IPS-15b (cell line): ENCODE measurements around the gene GPX5.
"Not testable (repeated sequence)": the region's sequence is repeated elsewhere in the genome, so short reads cannot be mapped to it uniquely, and the experiment has no call there.

Source experiments
- H3K27me3 ChIP-seq: one replicate; pipeline ENCODE4 v1.6.1; 2013; ENCODE audit warnings: low read length; ENCODE audit not compliant: control insufficient read depth, insufficient read depth
- H3K36me3 ChIP-seq: one replicate; pipeline ENCODE4 v1.6.1; 2013; ENCODE audit warnings: low read length; ENCODE audit not compliant: control insufficient read depth, insufficient read depth
- H3K4me1 ChIP-seq: one replicate; pipeline ENCODE4 v1.6.1; 2013; ENCODE audit warnings: mild to moderate bottlenecking, low read length; ENCODE audit not compliant: control insufficient read depth, insufficient read depth
- H3K4me3 ChIP-seq: one replicate; pipeline ENCODE4 v1.5.1; 2013; ENCODE audit warnings: low read depth, low read length
- H3K9ac ChIP-seq: one replicate; pipeline ENCODE4 v1.6.1; 2013; ENCODE audit warnings: low read depth, mild to moderate bottlenecking, low read length
- H3K9me3 ChIP-seq: one replicate; pipeline ENCODE4 v1.6.1; 2013; ENCODE audit warnings: mild to moderate bottlenecking, low read length; ENCODE audit not compliant: control insufficient read depth, insufficient read depth

Gene GPX5

GRCh38 chr6:28496099-28496779 lies 29.4 kb upstream of the GPX5 start:
- H3K4me3 ChIP-seq: no peak overlapping the region
- no peaks in the 10 kb centered on the region for H3K36me3 ChIP-seq
- H3K9ac ChIP-seq: no peak overlapping the region
- H3K9me3 ChIP-seq: no peaks in the 10 kb centered on the region
- H3K27me3 ChIP-seq: no peaks in the 10 kb centered on the region
- H3K4me1 ChIP-seq: no peaks in the 10 kb centered on the region

- H3K27me3 ChIP-seq: no peaks in the 10 kb centered on the region
Measured at GRCh38 chr6:28497306-28497705, 28.4 kb upstream of the GPX5 start.

GRCh38 chr6:28497893-28498292 lies 27.8 kb upstream of the GPX5 start:
- Histone ChIP-seq H3K27me3 (no peaks in the 10 kb centered on the region), H3K36me3 (no peaks in the 10 kb centered on the region), H3K4me1 (no peaks in the 10 kb centered on the region), H3K9me3 (no peaks in the 10 kb centered on the region), H3K4me3 (no peak overlapping the region), H3K9ac (no peak overlapping the region)

More at GRCh38 chr6:28497306-28497705, 28.4 kb upstream of the GPX5 start:
- no peaks in the 10 kb centered on the region for H3K36me3 ChIP-seq
- H3K4me3 ChIP-seq: no peak overlapping the region
- H3K9me3 ChIP-seq: no peaks in the 10 kb centered on the region
- no peaks in the 10 kb centered on the region for H3K4me1 ChIP-seq
- no peak overlapping the region for H3K9ac ChIP-seq

GRCh38 chr6:28501259-28501658 lies 24.4 kb upstream of the GPX5 start:
- H3K27me3 ChIP-seq: no peaks in the 10 kb centered on the region
- H3K4me1 ChIP-seq: peaks cover 5% of the 10 kb centered on the region

GRCh38 chr6:28502136-28502535 lies 23.5 kb upstream of the GPX5 start:
- H3K9me3 ChIP-seq, H3K9ac ChIP-seq, H3K4me1 ChIP-seq, H3K4me3 ChIP-seq, H3K27me3 ChIP-seq, H3K36me3 ChIP-seq: not testable (repeated sequence)

More at GRCh38 chr6:28501259-28501658, 24.4 kb upstream of the GPX5 start:
- H3K4me3 ChIP-seq: no peak overlapping the region
- no peaks in the 10 kb centered on the region for H3K9me3 ChIP-seq
- H3K36me3 ChIP-seq: no peaks in the 10 kb centered on the region
- no peak overlapping the region for H3K9ac ChIP-seq

GRCh38 chr6:28502709-28503305 lies 22.9 kb upstream of the GPX5 start:
- H3K36me3 ChIP-seq, H3K27me3 ChIP-seq, H3K9ac ChIP-seq, H3K9me3 ChIP-seq, H3K4me1 ChIP-seq, H3K4me3 ChIP-seq: not testable (repeated sequence)

GRCh38 chr6:28505733-28506132 lies 19.9 kb upstream of the GPX5 start:
- H3K4me3 ChIP-seq: no peak overlapping the region
- no peaks in the 10 kb centered on the region for H3K9me3 ChIP-seq
- peaks cover 8% of the 10 kb centered on the region for H3K4me1 ChIP-seq
- H3K9ac ChIP-seq: no peak overlapping the region
- no peaks in the 10 kb centered on the region for H3K27me3 ChIP-seq
- no peaks in the 10 kb centered on the region for H3K36me3 ChIP-seq

- Histone ChIP-seq H3K9me3 (no peaks in the 10 kb centered on the region), H3K36me3 (no peaks in the 10 kb centered on the region), H3K9ac (no peak overlapping the region), H3K27me3 (no peaks in the 10 kb centered on the region), H3K4me1 (peaks cover 8% of the 10 kb centered on the region), H3K4me3 (no peak overlapping the region)
Measured at GRCh38 chr6:28506807-28507475, 18.7 kb upstream of the GPX5 start.

- no peak overlapping the region for H3K9ac ChIP-seq
- H3K4me3 ChIP-seq: no peak overlapping the region
- H3K4me1 ChIP-seq: peaks cover 8% of the 10 kb centered on the region
- peaks cover 2% of the 10 kb centered on the region for H3K27me3 ChIP-seq
- H3K36me3 ChIP-seq: no peaks in the 10 kb centered on the region
- no peaks in the 10 kb centered on the region for H3K9me3 ChIP-seq
Measured at GRCh38 chr6:28511628-28512300, 13.9 kb upstream of the GPX5 start.

GRCh38 chr6:28512387-28512786 lies 13.3 kb upstream of the GPX5 start:
- not testable (repeated sequence) for H3K9ac ChIP-seq, H3K36me3 ChIP-seq, H3K27me3 ChIP-seq, H3K4me1 ChIP-seq, H3K9me3 ChIP-seq, H3K4me3 ChIP-seq

GRCh38 chr6:28515676-28516075 lies 10.0 kb upstream of the GPX5 start, which contains the start of gene GPX6:
TSS of gene GPX6 (minus strand) at chr6:28515793. CDS start at chr6:28515743, 50 bp downstream.
- Histone ChIP-seq H3K9ac (no peak within 1 kb of the TSS), H3K4me1 (peaks cover 6% of the 10 kb centered on the region), H3K36me3 (no peaks in the 10 kb centered on the region), H3K27me3 (peaks cover 2% of the 10 kb centered on the region), H3K4me3 (no peak within 1 kb of the TSS), H3K9me3 (no peaks in the 10 kb centered on the region)
